Sigmoid colon (tissue), 4 donors: ENCODE data around the gene IPMK.

Source experiments
- CTCF ChIP-seq, 4 experiments: fragments of 450-650 bp in 3 of 4; fragments of 200-600 bp in 1 of 4; IDR thresholded peaks; one replicate each; pipeline ENCODE4 v1.5.1; 2016 to 2019; ENCODE audit warnings: antibody characterized with exemption in 4 of 4, mild to moderate bottlenecking in 3 of 4, moderate library complexity in 2 of 4
- EP300 ChIP-seq, 4 donors: sonication (generic); formaldehyde crosslinking; IDR thresholded peaks; one replicate each; pipeline ENCODE4 v1.6.1; 2017; ENCODE audit warnings: antibody characterized with exemption in 4 of 4
- POLR2AphosphoS5 ChIP-seq, 4 donors: sonication (generic); formaldehyde crosslinking; IDR thresholded peaks; one replicate each; pipeline ENCODE4 v1.6.1; 2017; ENCODE audit warnings: antibody characterized with exemption in 4 of 4

- TF ChIP-seq POLR2AphosphoS5 (IDR thresholded peaks at IDR 0.05), result no peak
- TF ChIP-seq CTCF (IDR thresholded peaks at IDR 0.05), result no peak
- TF ChIP-seq EP300 (IDR thresholded peaks at IDR 0.05), result no peak
These were observed 47.8 kb downstream of the IPMK start for GRCh38 chr10:58219875-58220274.
